ENCODE data around the gene HRH2.

The HRH2 gene

DNA sequence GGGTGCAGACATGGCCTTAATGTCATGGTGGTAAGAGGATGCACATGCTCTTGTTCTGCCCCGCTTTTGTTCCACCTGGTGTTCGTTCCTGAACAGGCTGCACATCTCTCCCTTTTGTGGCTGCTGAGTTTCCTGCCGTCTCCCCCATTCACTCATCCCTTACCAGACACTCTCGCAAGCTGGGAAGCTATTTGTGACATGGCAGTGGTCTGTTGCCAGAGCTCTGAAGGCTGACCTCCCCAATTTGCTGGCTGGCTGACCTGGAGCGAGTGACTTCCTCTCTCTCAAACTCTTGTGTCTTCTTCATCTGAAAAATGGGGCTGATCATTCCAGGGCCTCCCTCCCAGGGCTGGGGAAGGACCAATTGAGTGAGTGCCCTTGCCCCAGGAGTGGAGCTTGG is 35.9 kb downstream of the HRH2 start:
- no peak for FAIRE-seq

DNA sequence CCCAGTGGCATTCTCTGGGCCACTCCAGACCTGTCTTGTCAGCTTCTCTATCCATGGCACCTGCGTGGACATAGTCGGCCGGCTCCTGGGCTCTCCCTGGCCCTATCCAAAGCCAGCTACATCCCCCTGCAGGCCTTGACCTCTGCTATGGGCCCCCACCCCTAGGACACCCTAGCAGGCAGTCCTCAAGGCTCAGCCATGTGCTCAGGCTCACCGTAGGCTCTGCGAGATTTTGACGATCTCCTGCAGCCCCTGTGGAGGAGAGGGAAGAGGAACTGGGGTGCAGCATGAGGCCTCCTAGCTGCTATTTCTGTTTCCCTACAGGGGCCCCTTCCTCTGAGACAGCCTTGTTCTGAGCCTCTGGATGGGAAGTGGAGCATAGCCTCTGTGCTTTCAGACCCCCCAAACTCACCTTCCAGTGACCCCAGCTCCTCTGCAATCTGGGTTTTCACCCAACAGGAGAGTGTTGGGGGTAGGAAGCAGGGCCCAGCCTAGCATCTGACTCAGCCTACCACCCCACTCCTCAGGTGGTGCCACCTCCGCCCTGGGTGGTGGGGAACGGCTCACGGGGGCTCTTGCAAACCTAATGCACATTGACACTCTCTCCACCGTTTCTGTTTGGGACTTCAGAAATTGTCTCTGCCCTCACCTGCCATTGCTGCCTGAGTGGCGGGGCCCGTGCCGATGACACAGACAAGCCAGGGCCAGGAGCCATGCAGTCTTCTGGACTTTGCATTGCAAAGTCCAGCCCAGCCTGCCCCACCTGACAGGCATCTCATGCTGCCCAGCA is 36.7 kb downstream of the HRH2 start:
- no peak for FAIRE-seq

DNA sequence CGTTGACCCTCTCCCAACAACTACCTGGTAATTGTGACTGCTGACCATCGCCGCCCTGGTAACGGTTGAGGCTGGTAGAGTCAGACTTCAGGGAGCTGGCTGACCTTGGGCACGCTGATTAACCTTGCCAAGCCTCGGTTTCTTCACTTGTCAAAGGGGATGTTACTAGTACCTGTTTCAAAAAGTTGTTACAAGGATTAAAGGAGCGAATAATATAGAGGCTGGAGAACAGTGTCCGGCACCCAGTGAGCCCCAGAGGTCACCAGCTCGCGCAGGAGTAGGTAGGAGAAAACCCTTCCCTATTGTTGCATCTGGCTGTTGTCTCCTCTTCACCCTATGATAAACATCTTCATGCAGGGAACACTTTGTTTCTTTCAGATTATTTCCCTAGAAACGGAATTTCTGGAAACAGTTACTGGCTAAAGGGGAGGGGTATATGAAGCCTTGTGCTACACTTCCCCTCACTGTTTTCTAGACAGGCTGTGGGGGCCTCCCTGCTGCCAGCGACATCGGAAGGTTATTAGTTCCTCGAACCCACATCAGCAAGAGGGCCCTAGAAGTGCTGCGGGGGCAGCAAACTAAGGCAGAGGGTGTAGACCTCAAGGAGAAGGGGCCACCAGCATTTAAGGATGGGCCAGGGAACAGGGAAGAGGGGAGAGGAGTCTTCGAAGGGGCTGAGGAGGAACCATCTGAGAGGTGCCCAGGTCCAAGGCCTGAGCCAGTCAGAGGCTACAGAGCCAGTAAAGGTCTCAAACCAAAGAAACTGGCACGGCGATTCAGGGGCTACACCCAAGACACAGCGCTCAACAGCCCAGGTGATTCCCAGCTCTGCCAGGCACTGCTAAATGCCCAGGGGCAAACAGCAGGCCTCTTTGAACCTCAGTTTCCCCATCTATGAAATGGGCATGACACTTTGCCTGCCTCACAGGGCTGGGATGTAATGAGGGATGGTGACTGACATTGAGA is 37.6 kb downstream of the HRH2 start:
- no peak for FAIRE-seq

DNA sequence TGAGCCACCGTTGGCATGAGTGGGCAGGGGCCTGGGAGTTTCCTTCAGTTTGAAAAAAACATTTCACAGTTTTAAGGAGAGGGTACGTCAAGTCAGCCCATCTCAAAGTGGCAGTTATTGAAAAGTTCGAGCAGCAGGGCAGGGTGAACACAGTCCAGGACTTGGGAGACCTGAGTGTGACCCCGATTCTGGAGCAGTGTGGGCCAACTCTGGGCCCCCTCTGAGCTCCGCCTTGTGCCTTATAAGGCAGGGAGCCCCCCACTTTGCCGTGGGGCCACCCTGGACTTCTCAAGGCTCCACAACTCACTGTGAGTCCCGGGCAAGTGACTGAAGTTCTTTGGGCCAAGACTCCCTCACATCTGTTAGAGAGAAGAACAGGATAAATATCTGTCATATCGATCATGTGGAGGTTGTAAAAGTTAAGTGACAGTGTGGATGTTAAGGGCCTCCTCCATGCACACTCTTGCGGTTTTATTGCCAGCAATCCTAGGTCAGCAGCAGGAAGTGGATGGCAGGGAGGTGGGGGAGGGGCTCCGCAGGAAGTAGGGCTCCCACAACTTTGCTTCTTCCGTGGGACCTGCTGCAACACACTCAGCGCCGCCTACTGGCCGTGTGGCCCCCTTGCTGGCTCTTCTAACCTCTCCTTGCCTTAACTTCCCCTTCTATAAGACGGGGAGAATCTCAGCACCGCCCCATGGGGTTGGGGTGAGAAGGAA is 38.4 kb downstream of the HRH2 start:
- FAIRE-seq, result no peak

DNA sequence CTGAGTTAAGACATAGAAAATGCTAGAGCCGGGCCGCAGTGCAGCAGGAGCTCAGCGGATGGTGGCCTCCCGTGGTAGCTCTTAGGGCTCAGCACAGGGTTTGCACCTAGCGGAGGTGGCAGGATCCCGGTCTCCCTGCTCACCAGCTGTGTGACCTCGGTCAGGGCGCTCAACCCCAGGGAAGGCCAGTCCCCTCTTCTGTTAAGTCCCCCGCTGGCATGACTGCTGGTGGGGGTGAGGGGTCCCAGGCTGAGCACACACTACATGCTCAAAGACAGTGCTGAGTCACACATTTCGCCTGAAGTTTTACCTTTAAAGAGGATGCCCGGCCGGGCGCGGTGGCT is 39.0 kb downstream of the HRH2 start:
- no peak for FAIRE-seq

DNA sequence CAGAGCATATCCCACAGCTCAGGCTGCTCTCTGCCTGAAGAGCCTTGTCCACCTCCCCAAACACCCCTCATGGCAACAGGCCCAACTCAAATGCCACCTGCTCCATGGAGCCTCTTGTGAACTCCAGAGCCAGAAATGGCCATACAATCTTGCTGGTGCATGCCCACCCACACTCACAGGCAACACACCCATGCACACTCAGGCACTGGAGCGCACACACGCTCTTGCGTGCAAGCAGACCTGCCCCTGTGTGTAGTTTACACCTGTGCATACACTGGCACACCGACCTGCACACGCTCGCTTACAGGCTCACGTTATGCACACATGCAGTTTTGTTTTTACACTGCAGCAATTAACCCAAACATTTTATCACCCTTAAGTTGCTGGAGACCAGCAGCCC is 40.0 kb downstream of the HRH2 start:
- no peak for FAIRE-seq

DNA sequence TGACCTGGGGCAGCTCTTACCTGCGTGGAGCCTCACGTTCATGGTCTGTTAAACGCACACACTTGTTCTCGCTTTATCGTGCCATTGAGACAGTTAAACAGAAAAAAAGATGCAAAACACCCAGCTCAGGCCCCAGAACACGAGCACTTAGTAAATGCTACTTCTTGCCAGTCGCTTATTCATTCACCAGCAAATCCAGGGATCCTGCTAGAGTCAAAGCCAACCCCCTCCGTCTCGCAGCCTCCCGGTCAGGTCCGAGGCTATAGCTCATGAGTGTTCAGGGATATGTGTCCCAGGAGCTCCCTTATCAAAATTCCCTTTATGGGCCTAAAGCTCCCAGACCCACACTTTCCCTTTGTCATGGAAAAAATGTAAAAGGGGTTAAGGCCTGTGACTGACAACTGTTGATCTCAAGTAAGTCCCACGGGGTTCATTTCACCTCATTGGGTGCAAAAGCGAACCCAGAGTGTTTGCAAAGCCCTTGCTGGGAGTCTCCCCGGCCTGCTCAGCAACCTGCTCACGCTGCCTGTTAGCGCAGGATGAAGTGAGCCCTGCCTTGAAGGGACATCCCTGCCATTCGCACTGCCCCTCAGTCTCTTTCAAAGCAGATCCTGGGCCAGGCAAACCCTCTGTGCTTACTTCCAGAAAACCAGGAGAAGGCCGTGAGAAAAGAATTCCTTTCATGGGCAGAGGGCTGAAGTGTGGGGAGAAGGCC is 40.7 kb downstream of the HRH2 start:
- no peak for FAIRE-seq

DNA sequence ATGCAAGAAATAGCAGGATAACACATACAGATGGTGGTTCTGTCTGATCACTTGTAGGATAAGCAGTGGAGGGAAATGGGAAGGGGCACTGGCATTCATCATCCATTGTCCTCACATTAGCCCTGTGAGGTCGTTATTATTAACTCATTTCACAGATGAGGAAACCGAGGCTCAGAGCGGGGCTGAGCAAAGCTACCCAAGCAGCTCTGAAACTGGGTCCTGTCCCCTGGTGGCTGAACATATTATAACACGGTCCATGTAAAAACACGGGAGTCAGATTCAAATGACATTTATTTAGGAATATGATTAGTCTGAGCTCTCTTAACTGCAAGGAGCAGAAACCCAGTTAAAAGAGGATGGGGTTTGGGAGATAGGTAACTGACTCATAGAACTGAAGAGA is 43.1 kb downstream of the HRH2 start:
- no peak for FAIRE-seq

DNA sequence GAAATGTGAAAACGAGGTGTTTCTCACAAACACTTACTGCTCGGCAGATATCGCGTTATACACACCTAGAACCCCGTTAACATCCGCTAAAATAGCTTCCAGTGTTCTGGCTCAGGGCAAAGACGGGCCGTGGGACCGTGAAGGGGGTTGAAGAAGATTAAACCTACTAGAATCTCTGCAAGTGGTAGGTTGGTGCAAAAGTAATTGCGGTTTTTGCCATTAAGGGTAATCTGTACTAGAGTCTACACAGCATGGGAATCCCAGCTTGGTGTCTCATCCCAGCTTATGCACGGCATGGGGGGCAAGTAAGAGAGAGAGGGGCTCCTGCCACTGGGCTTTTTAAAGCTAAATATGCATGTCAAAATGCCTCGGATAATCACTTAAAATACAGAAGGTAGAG is 43.9 kb downstream of the HRH2 start:
- no peak for FAIRE-seq

DNA sequence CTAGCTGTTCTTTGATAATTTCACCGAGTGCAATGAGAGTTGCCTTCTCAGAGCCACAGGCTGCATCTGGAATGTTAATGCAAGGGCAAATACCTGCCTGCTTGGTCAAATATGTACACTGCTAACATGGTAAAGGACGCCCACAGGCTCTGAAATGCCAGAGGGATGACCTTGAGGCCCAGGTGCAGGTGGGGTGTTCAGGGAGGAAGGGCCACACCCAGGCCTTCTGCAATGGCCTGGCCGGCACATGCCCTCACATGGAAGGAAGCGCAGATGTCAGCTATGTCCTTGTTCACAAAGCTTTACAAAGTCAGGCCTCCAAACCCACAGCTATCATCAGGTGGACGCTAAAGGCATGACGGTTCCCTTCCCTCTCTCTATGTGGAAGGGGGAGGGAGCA is 48.6 kb downstream of the HRH2 start:
- FAIRE-seq, result no peak

DNA sequence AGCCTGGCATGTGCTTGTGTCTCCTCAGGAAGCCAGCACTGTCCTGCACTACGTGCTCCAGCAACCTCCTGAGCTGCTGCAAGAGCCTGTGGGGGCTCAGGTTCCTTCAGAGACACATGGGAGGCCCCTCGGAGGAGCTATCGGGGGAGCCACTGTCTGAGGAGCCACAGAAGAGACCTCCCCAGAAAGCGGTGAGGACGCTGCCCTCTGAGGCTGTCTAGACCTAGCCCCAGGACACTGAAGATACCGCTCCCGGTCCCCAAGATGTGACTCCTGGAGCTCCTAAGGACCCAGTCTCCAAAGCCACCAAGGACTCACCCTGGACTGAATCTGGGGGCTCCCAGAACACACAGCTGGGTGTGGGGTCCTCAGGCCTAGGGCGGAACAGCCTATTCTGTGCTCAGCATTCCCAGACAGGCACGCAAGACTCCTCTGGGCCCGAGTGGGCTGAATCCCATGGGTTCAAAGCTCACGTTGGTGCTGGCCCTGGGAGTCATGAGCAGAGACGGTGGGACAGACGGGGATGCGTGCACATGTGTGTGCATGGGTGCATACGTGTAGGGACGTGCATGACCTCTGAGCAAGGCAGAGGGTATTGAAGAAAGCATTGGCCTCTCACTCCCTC is 50.0 kb downstream of the HRH2 start:
- FAIRE-seq, result no peak

DNA sequence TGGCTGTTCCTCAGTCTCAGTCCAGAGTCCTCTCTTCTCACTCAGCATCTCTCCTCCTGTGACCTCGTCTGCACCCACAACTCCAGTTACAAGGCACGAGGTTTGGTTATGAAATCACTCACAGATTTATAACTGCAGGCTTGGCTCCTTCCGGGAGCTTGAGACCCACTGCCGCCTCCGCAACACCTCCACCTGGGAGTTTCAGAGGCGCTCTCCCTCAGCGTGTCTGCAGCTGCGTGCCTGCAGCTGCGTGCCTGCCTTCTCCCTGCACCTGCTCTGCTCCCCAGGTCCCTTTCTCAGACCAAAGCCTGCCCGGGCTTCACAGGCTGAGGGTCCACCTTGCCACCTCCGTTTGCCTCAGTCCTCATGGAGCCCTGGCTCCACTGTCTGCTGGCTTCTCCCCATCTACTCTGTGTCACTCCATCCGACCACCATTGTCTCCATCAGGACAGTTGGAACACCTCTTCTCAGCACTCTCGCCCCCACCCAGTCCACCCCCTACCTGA is 51.5 kb downstream of the HRH2 start:
- FAIRE-seq, result no peak

DNA sequence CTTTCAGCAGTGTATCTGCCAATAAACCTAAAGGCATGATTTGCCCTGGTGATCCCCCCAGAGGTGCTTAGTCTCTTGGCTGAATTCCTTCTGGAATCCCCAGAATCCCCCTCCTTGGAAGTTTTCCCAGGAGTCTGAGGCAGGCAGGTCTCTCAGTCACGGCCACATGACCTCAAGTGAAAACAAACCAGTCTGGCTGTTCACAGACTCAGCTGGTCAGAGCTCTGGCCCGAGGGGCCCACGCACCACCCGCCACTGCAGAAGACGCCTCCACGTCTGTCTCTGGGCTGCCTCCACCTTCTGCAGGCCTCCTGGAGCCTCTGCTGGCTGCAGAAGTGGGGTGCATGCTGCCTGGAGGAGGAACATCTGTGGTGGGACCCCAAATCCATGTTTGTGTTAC is 52.5 kb downstream of the HRH2 start:
- no peak for FAIRE-seq

DNA sequence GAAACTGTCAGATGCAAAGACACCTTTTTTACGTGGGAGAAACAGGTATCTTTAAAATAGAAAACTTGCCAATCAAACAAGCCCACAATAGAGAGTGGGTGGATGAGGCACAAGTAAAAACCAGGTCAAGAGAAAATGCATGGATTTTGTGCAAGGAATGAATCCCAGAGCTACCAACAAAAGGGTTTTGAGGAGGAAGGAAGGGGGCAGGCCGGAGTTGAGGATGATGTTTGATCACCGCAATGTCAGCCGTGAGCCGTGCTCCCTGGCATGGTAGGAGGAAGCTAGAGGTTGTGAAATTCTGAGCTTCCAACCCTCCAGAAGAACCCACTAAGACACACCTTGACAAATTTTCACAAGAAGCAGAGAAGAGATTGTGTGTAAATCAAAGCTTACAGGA is 53.2 kb downstream of the HRH2 start:
- FAIRE-seq, result no peak

DNA sequence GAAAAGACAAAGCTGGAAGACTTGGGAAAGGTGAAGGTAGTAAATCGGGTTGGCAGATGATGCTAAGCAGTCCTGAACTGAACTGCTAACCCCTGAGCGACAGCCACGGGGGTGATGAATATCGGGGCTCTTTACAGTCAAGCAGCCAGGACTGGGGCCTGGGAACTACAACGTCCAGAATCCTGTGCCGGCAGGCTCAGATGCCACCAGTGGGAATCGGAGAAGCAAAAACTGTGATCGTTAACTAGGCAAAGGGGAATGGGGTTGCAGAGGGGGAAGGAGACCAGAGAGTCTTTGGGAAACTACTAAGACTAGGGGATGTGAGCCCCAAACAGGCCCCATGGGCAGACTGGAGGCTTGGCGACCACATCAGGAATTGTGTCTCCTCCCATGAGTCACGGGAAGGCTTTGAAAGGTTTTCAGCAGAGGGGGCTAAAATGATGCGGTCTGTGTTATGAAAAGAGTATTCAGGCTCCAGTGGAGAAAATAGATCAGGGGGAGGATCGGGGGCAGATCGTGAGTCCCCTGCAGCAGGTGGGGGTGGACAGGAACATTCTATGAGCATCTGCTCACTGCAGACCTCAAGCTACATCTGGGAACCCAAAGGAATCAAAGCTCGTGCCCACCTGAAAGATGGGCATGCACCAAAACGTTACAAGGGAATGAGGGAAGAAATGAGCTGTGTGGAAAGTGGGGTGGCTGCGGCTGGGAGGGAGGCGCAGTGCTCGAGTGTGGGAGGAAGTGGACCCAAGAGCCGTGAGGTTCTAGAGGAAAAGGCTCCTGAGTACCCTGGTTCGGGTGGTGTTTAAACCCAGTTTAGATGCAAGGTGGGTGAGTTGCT is 53.8 kb downstream of the HRH2 start:
- no peak for FAIRE-seq

DNA sequence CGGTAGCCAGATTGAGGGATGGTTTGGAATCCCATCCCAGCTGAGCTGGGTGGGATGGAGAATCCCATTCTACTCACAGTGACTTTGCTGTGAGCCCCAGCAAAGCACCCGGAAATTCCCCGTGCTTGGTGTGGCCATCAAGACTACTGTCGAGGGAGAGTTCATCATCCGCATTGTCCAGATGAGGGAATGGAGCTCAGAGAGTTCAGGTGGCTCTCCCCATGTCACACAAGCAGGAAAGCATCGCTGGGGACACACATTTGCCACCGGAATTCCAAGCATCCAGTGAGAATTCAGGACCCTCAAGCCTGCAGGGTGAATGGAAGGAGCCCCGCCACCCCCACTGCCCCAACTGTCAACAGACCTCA is 54.4 kb downstream of the HRH2 start:
- no peak for FAIRE-seq

DNA sequence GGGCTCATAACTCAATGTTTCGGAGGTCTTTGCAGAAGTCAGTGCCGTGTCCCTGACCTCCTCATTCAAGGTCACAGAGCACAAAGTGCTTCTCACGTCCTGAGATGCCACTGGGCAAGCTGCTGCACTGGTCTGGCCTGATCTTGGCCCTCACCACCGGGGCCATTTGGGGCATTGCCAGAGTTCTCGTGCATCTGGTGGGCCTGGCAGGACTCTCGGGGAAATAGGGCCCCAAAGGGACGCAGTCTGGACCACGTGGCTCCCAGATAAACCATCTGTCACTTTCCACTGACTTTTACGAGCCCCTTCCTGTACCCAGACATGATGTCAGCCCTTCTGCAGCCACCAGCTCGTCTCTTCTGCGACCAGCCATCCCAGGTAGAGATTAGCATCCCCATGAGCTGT is 54.8 kb downstream of the HRH2 start:
- no peak for FAIRE-seq

DNA sequence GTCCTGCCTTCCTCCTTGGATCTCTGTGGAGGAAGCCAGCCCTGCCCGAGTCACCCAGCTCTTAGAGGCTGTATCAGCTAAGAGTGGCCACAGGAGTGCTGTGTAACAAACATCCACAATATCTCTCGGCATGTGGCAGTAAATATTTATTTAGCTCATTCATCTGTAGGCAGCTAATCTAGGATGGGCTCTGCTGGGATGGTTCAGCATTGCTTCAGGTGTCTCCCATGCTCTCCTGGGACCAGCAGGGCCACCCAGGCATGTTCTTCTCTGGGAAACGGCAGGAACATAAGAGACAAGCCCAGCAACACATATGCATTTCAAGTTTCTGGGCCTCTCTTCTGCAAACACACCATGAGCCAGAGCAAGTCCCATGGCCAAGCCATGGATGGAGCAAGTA is 56.1 kb downstream of the HRH2 start:
- no peak for FAIRE-seq

DNA sequence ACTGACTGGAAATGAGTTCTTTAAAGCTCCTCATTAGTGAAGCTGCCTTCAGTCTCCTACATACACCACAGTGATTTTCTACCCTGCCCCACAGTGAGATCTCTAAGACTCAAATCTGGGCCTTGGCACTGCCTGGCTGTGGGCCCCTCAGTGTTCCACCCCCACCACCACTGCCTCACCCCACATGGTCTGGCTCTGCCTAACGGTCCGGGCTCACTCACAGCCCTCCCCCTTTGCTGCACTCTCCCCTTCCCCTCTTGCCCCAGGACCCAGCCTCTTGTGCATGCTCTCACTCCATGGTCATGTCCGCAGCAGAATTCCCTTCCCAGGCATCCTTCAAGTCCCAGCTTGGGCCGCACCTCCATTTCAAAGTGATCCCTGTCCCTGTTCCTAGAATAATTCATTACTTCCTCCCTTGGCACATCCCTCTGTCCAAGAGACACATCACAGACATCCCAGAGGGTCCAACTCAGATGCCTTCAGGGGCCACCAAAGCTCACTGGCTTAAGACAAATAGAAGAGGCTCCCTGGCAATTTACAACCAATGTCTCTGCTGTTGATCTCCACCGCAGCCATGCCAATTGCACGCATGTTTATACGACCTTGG is 56.7 kb downstream of the HRH2 start:
- FAIRE-seq, result no peak

DNA sequence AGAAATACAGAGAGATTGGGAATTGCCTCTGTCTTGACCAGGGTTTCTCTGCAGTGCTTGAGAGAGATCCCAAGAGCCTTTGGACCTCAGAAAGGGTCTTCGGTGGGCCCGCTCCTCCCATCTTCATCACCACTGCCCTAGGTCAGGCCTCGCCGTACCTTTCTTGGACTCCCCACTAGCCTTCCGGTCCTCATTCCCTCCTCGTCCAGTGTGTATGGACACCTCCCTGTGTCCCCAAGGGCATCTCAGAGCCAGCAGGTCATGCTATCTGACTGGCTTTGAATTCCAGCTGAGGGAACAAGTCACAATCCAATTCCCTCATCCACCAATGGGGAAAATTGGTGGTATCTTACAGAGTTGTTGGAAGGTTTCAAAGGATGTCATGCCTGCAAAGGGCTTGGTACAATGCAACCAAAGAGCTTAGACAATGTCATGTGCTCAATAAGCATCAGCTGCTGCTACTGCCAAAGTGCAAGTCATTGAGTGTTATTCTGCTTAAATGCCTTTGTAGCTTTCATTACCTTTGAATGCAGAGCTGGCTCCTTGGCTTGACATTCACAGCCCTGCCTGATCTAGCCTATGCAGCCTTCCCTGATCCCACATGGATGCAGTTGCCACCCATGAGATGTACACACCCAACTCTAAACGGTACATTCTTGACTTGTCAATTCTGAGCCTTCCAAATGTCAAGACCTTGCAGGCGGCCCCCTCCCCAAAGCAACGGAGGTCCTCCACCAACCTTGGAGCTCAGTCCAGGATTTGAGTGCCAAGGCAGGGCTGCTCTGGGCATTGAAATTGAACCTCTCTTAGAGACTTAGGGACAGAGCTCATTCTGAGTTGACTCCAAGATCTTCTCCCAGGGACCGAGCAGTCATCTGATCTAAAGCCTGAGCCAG is 58.0 kb downstream of the HRH2 start:
- no peak for FAIRE-seq

Measured in colon (tissue), 2 donors.